K562 (cell line): ENCODE data around the gene PACSIN2.

Experiments
- EP300 ChIP-seq: IDR thresholded peaks from 2 replicates; pipeline ENCODE4 v1.6.1; 2012; ENCODE audit warnings: low read length, improper control_type of control experiment
- ESRRA ChIP-seq: fragments of 450-650 bp; IDR thresholded peaks from 2 replicates; pipeline ENCODE4 v1.6.1; 2014; ENCODE audit warnings: low read depth, mild to moderate bottlenecking, moderate library complexity, borderline replicate concordance
- IRF1 ChIP-seq: sonication (generic); formaldehyde crosslinking; IDR thresholded peaks from 2 replicates; pipeline ENCODE4 v1.8.0; 2022; ENCODE audit warnings: missing genetic modification reagents, mild to moderate bottlenecking, borderline replicate concordance
- KLF16 ChIP-seq: IDR thresholded peaks from 2 replicates; pipeline ENCODE4 v1.6.1; 2016; ENCODE audit warnings: antibody characterized with exemption
- L3MBTL2 ChIP-seq: fragments of 450-650 bp; IDR thresholded peaks from 2 replicates; pipeline ENCODE4 v1.6.1; 2016; ENCODE audit warnings: mild to moderate bottlenecking, moderate library complexity
- ZFP36 ChIP-seq: fragments of 150-350 bp; IDR thresholded peaks from 2 replicates; pipeline ENCODE4 v1.6.1; 2018; ENCODE audit warnings: low read length, low read depth; ENCODE audit not compliant: partially characterized antibody
- TF ChIP-seq, protein P1 (sequence below): fragments of 450-650 bp; IDR thresholded peaks from 2 replicates; pipeline ENCODE4 v1.6.1; 2016; ENCODE audit warnings: missing biosample characterization, missing genetic modification characterization
- TF ChIP-seq, protein P2 (sequence below): fragments of 450-650 bp; formaldehyde crosslinking; IDR thresholded peaks from 2 replicates; pipeline ENCODE4 v1.4.0; 2022; ENCODE audit warnings: missing genetic modification characterization

DNA sequence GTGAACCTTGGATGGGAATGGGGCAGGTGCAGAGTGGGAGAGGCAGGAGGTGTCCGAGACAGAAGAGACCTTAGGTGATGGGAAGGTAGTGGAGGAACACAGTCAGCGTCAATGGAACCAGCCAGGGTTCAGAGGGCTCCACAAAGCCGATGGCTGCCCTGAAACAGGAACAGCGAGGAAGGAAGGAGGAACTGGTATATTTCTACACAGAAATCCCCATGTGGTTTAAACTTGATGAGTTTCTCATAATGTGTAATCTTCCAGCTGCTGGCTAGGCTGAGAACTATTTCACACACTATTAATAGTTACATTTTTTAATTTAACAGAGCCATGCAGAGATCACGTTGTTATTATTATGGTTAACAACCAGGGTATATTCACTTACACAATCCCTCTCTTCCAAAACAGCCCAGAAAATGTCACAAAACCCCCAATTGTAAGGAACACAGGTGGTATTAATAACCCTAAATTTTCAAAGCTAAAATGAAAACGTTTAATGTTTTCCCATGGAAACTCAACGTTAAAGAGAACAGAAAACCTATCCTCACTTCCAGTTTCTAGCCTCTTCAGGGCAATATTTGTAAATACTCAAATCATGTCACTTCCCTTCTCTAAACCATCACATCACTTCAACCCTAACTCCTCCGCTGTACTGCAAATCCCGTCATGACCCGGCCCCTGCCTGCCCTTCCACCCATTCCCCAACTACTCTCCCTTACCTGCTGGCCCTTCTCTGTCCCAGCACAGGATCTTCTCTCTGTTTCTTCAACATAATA lies 83.3 kb downstream of the PACSIN2 start:
- no peak for TF ChIP-seq EP300
- TF ChIP-seq, protein P1, sequence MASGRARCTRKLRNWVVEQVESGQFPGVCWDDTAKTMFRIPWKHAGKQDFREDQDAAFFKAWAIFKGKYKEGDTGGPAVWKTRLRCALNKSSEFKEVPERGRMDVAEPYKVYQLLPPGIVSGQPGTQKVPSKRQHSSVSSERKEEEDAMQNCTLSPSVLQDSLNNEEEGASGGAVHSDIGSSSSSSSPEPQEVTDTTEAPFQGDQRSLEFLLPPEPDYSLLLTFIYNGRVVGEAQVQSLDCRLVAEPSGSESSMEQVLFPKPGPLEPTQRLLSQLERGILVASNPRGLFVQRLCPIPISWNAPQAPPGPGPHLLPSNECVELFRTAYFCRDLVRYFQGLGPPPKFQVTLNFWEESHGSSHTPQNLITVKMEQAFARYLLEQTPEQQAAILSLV (tag) = no peak
- TF ChIP-seq IRF1 (CRISPR knock-in tag) = no peak
- no peak for TF ChIP-seq KLF16
- no peak for TF ChIP-seq ESRRA
- TF ChIP-seq, protein P2, sequence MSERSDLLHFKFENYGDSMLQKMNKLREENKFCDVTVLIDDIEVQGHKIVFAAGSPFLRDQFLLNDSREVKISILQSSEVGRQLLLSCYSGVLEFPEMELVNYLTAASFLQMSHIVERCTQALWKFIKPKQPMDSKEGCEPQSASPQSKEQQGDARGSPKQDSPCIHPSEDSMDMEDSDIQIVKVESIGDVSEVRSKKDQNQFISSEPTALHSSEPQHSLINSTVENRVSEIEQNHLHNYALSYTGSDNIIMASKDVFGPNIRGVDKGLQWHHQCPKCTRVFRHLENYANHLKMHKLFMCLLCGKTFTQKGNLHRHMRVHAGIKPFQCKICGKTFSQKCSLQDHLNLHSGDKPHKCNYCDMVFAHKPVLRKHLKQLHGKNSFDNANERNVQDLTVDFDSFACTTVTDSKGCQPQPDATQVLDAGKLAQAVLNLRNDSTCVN (CRISPR knock-in tag) = no peak
- no peak for TF ChIP-seq ZFP36
- no peak for TF ChIP-seq L3MBTL2
